NCI-H2081 treated with DMSO at 0.1 percent for 48 hours (cell line): Measurements from ENCODE around the gene NBEA.

Experiments
- DNase-seq: peaks from one replicate; lab custom pipeline; 2025; lab: John Stamatoyannopoulos, UW

NBEA gene

GRCh38 chr13:35165205-35165604 is 223.1 kb downstream of the NBEA start:
- no peak for DNase-seq

GRCh38 chr13:35179494-35179893 is 237.4 kb downstream of the NBEA start:
- no peak for DNase-seq

GRCh38 chr13:35179920-35180663 is 238.0 kb downstream of the NBEA start:
- no peak for DNase-seq

GRCh38 chr13:35190241-35190640 is 248.2 kb downstream of the NBEA start:
- DNase-seq, result no peak

GRCh38 chr13:35191883-35192282 is 249.8 kb downstream of the NBEA start:
- no peak for DNase-seq

- no peak for DNase-seq
These were observed 256.6 kb downstream of the NBEA start for GRCh38 chr13:35198613-35199200.

- DNase-seq, result no peak
These were observed 266.5 kb downstream of the NBEA start for GRCh38 chr13:35208587-35208986.

GRCh38 chr13:35210261-35210660 is 268.2 kb downstream of the NBEA start:
- no peak for DNase-seq

GRCh38 chr13:35211949-35212348 is 269.9 kb downstream of the NBEA start:
- no peak for DNase-seq

GRCh38 chr13:35213911-35214310 is 271.8 kb downstream of the NBEA start:
- no peak for DNase-seq

GRCh38 chr13:35216131-35216530 is 274.1 kb downstream of the NBEA start:
- no peak for DNase-seq

GRCh38 chr13:35219021-35219420 is 277.0 kb downstream of the NBEA start:
- no peak for DNase-seq

- DNase-seq, result no peak
These were observed 283.1 kb downstream of the NBEA start for GRCh38 chr13:35225159-35225558.

GRCh38 chr13:35225582-35225981 is 283.5 kb downstream of the NBEA start:
- no peak for DNase-seq

GRCh38 chr13:35228536-35228935 is 286.5 kb downstream of the NBEA start:
- DNase-seq, result no peak

- no peak for DNase-seq
These were observed 289.4 kb downstream of the NBEA start for GRCh38 chr13:35231426-35231825.

- no peak for DNase-seq
These were observed 296.2 kb downstream of the NBEA start for GRCh38 chr13:35238274-35238673.

- no peak for DNase-seq
These were observed 310.6 kb downstream of the NBEA start for GRCh38 chr13:35252536-35253205.

- no peak for DNase-seq
These were observed 313.2 kb downstream of the NBEA start for GRCh38 chr13:35255241-35255640.

- DNase-seq, result no peak
These were observed 314.5 kb downstream of the NBEA start for GRCh38 chr13:35256459-35257148.

GRCh38 chr13:35260316-35260715 is 318.2 kb downstream of the NBEA start:
- DNase-seq, result no peak

GRCh38 chr13:35266412-35266811 is 324.3 kb downstream of the NBEA start:
- no peak for DNase-seq

- no peak for DNase-seq
These were observed 336.8 kb downstream of the NBEA start for GRCh38 chr13:35278917-35279316.
